ENCODE measurements around the gene UBA6. TPM values are rescaled to one million over a fixed set of nuclear protein-coding genes. Genes with fewer than 3 reads are reported as not detected.
A peak's percentile ranks its signal among the peaks of the same experiment; 100 is the strongest.
"Not testable (repeated sequence)": the region's sequence is repeated elsewhere in the genome, so short reads cannot be mapped to it uniquely, and the experiment has no call there.

The UBA6 gene
- 20.5 TPM for total RNA-seq
- long read RNA-seq, full-length matches to known transcripts, result 5 of 9 reads
- long read RNA-seq, partial matches to known transcripts, result 2 of 9 reads
- long read RNA-seq, other reads (novel, unspliced or antisense), result 2 of 9 reads

- peak; percentile 97 for DNase-seq
- peak; percentile 100 for ATAC-seq (ENCODE audit: poor library complexity)
- intact Hi-C loops (cut with DNase I), result loop anchor here (10.0 kb wide), 1 partner anchor 156 kb away; the partner anchor contains the start of gene CENPC
These were observed at the start of gene UBA6 for GRCh38 chr4:67700738-67701516. Gene UBA6, minus strand, starts transcription at chr4:67701155. Its CDS starts 36 bp downstream, at chr4:67701119.

GRCh38 chr4:67750691-67751090, 49.7 kb upstream of the UBA6 start:
- intact Hi-C loops (cut with DNase I), result no loop called here
- DNase-seq (no peak), ATAC-seq (ENCODE audit: poor library complexity) (no peak)

- intact Hi-C loops (cut with DNase I), result no loop called here
- DNase-seq, result no peak
- ATAC-seq (ENCODE audit: poor library complexity), result no peak
These were observed 48.3 kb upstream of the UBA6 start for GRCh38 chr4:67749286-67749685.

GRCh38 chr4:67746797-67747495, 46.0 kb upstream of the UBA6 start:
- DNase-seq (no peak), ATAC-seq (ENCODE audit: poor library complexity) (no peak)
- intact Hi-C loops (cut with DNase I), result no loop called here

- intact Hi-C loops (cut with DNase I), result no loop called here
- ATAC-seq (ENCODE audit: poor library complexity) (no peak), DNase-seq (no peak)
These were observed 43.8 kb upstream of the UBA6 start for GRCh38 chr4:67744561-67745283.

- ATAC-seq (ENCODE audit: poor library complexity), result no peak
- DNase-seq, result no peak
- intact Hi-C loops (cut with DNase I), result no loop called here
These were observed 42.2 kb upstream of the UBA6 start for GRCh38 chr4:67743194-67743593.

GRCh38 chr4:67736262-67736661, 35.3 kb upstream of the UBA6 start:
- intact Hi-C loops (cut with DNase I), result no loop called here
- no peak for ATAC-seq (ENCODE audit: poor library complexity)
- DNase-seq, result no peak

GRCh38 chr4:67735325-67735724, 34.4 kb upstream of the UBA6 start:
- DNase-seq, result no peak
- intact Hi-C loops (cut with DNase I), result no loop called here
- no peak for ATAC-seq (ENCODE audit: poor library complexity)

- intact Hi-C loops (cut with DNase I); DNase-seq; ATAC-seq (ENCODE audit: poor library complexity): not testable (repeated sequence)
These were observed 29.6 kb upstream of the UBA6 start for GRCh38 chr4:67730511-67730910.

- DNase-seq, result no peak
- intact Hi-C loops (cut with DNase I), result no loop called here
- ATAC-seq (ENCODE audit: poor library complexity), result no peak
These were observed 26.3 kb upstream of the UBA6 start for GRCh38 chr4:67727124-67727850.

- ATAC-seq (ENCODE audit: poor library complexity), result no peak
- intact Hi-C loops (cut with DNase I), result no loop called here
- DNase-seq, result no peak
These were observed 25.0 kb upstream of the UBA6 start for GRCh38 chr4:67725981-67726380.

GRCh38 chr4:67725132-67725531, 24.2 kb upstream of the UBA6 start:
- ATAC-seq (ENCODE audit: poor library complexity) (no peak), DNase-seq (no peak)
- intact Hi-C loops (cut with DNase I), result no loop called here

GRCh38 chr4:67723949-67724348, 23.0 kb upstream of the UBA6 start:
- intact Hi-C loops (cut with DNase I), result no loop called here
- DNase-seq (no peak), ATAC-seq (ENCODE audit: poor library complexity) (no peak)

- ATAC-seq (ENCODE audit: poor library complexity) (no peak), DNase-seq (no peak)
- intact Hi-C loops (cut with DNase I), result no loop called here
These were observed 22.4 kb upstream of the UBA6 start for GRCh38 chr4:67723341-67723740.

- DNase-seq (no peak), ATAC-seq (ENCODE audit: poor library complexity) (no peak)
- intact Hi-C loops (cut with DNase I), result no loop called here
These were observed 21.0 kb upstream of the UBA6 start for GRCh38 chr4:67721770-67722597.

- ATAC-seq (ENCODE audit: poor library complexity), result no peak
- intact Hi-C loops (cut with DNase I), result no loop called here
- DNase-seq, result no peak
These were observed 20.4 kb upstream of the UBA6 start for GRCh38 chr4:67721315-67721769.

- intact Hi-C loops (cut with DNase I), result no loop called here
- no peak for ATAC-seq (ENCODE audit: poor library complexity)
- no peak for DNase-seq
These were observed 19.1 kb upstream of the UBA6 start for GRCh38 chr4:67719953-67720617.

All from Right ventricle myocardium superior (tissue), 1 donor.